Esophagus squamous epithelium (tissue), 5 donors: ENCODE results near the gene KLK12. TPM values are rescaled to one million over a fixed set of nuclear protein-coding genes. Genes with fewer than 3 reads are reported as not detected.
"Not testable (repeated sequence)": the region's sequence is repeated elsewhere in the genome, so short reads cannot be mapped to it uniquely, and the experiment has no call there.

Experiments used
- DNase-seq: peaks from one replicate; lab custom pipeline; 2025; lab: John Stamatoyannopoulos, UW
- H3K27ac ChIP-seq, 4 donors: fragments of 200-600 bp; sonication (generic); one replicate each; pipeline ENCODE4 v1.5.1; 2016 to 2019; ENCODE audit warnings: mild to moderate bottlenecking in 1 of 4
- H3K27me3 ChIP-seq, 4 donors: fragments of 200-600 bp; sonication (generic); 1 replicate in 3 of 4; 2 replicates in 1 of 4; pipeline versions ENCODE4 v1.5.1 to v1.6.0; 2017 to 2021; ENCODE audit warnings: antibody characterized with exemption in 1 of 4
- H3K36me3 ChIP-seq, 3 donors: fragments of 200-600 bp; sonication (generic); one replicate each; pipeline ENCODE4 v1.5.1; 2016 to 2019
- H3K4me1 ChIP-seq, 3 donors: fragments of 200-600 bp; sonication (generic); one replicate each; pipeline ENCODE4 v1.5.1; 2017 to 2019
- H3K4me3 ChIP-seq, 4 donors: fragments of 200-600 bp; sonication (generic); 1 replicate in 3 of 4; 2 replicates in 1 of 4; pipeline ENCODE4 v1.5.1; 2016 to 2019; ENCODE audit warnings: mild to moderate bottlenecking in 2 of 4, moderate library complexity in 1 of 4
- H3K9me3 ChIP-seq, 3 donors: fragments of 200-600 bp; sonication (generic); one replicate each; pipeline ENCODE4 v1.5.1; 2016 to 2019
- CTCF ChIP-seq, 6 experiments: fragments of 450-650 bp in 4 of 6; fragments of 200-600 bp in 2 of 6; sonication (generic) in 2 of 6; IDR thresholded peaks; one replicate each; pipeline ENCODE4 v1.5.1; 2016 to 2019; ENCODE audit warnings: antibody characterized with exemption in 6 of 6, mild to moderate bottlenecking in 4 of 6, moderate library complexity in 4 of 6
- POLR2A ChIP-seq, 4 donors: fragments of 450-650 bp; IDR thresholded peaks; one replicate each; pipeline ENCODE4 v1.6.1; 2017; ENCODE audit warnings: antibody characterized with exemption in 4 of 4, mild to moderate bottlenecking in 4 of 4, moderate library complexity in 3 of 4
- WGBS, 2 donors: methylation state at CpG; one replicate each; pipeline ENCODE4 v1.1.5; 2018; 5-methylcytosine and 5-hydroxymethylcytosine counted together
- intact Hi-C: fragments of 100-400 bp; cut with DNase I; formaldehyde crosslinking; loops from one replicate; pipeline ENCODE4 v1.15.0; 2022
- total RNA-seq, 4 donors: library from RNA; depleted of rRNA; stranded (reverse); fragments of >200 nt; gene quantifications; one replicate each; pipeline ENCODE4 v1.1.0, GENCODE V29; 2016
- donor health status: DM: yes; HTN: yes; CAD: no.

KLK12 gene
- total RNA-seq, 4 donors from 2014 or later: 16.2 to 231 (median 115) TPM

- 39 to 51% methylated on average over 4 of the region's 4 CpGs for whole genome bisulfite sequencing, 2 donors
- TF ChIP-seq POLR2A (IDR thresholded peaks at IDR 0.05): no peak
- TF ChIP-seq CTCF (IDR thresholded peaks at IDR 0.05): no peak
- Histone ChIP-seq H3K36me3 (no peaks in the 10 kb centered on the region), H3K27me3 (peaks cover 0 to 54% (median 0%) of the 10 kb centered on the region in 4 donors), H3K4me1 (peaks cover 4 to 30% (median 13%) of the 10 kb centered on the region in 3 donors), H3K27ac (no peak overlapping the region), H3K9me3 (no peaks in the 10 kb centered on the region), H3K4me3 (no peak overlapping the region)
- intact Hi-C loops: no loop called here
- DNase-seq: no peak
These were observed 36.1 kb downstream of the KLK12 start for GRCh38 chr19:50998686-50999085.

- peaks cover 0 to 48% (median 0%) of the 10 kb centered on the region in 4 donors for H3K27me3 ChIP-seq
- no peaks in the 10 kb centered on the region for H3K9me3 ChIP-seq
- no peak for DNase-seq
- TF ChIP-seq CTCF (IDR thresholded peaks at IDR 0.05) (no peak), POLR2A (IDR thresholded peaks at IDR 0.05) (no peak)
- no peak overlapping the region for H3K4me3 ChIP-seq
- WGBS, 2 donors: 67 to 71% methylated on average over 5 of the region's 5 CpGs
- H3K4me1 ChIP-seq: peaks cover 4 to 30% (median 13%) of the 10 kb centered on the region in 3 donors
- intact Hi-C loops: no loop called here
- H3K36me3 ChIP-seq: no peaks in the 10 kb centered on the region
- no peak overlapping the region for H3K27ac ChIP-seq
These were observed 36.7 kb downstream of the KLK12 start for GRCh38 chr19:50998061-50998460.

- H3K27ac ChIP-seq: no peak overlapping the region
- 75 to 79% methylated on average over 2 of the region's 2 CpGs for WGBS, 2 donors
These were observed 40.7 kb downstream of the KLK12 start for GRCh38 chr19:50994129-50994528.

GRCh38 chr19:50992666-50993035, 42.2 kb downstream of the KLK12 start:
- no peak for DNase-seq
- intact Hi-C loops: no loop called here
- no peaks in the 10 kb centered on the region for H3K36me3 ChIP-seq
- no peaks in the 10 kb centered on the region for H3K9me3 ChIP-seq
- H3K27ac ChIP-seq: peak overlapping the region; percentile 21 to 70 (median 46)
- no peak overlapping the region for H3K4me3 ChIP-seq
- peaks cover 0 to 14% (median 0%) of the 10 kb centered on the region in 4 donors for H3K27me3 ChIP-seq
- H3K4me1 ChIP-seq: peaks cover 0 to 15% (median 0%) of the 10 kb centered on the region in 3 donors
- WGBS, 2 donors: 46 to 54% methylated on average over 2 of the region's 2 CpGs
- TF ChIP-seq POLR2A (IDR thresholded peaks at IDR 0.05) (no peak), CTCF (IDR thresholded peaks at IDR 0.05) (no peak)

More at GRCh38 chr19:50994129-50994528, 40.7 kb downstream of the KLK12 start:
- H3K36me3 ChIP-seq: no peaks in the 10 kb centered on the region
- H3K27me3 ChIP-seq: peaks cover 0 to 15% (median 0%) of the 10 kb centered on the region in 4 donors
- H3K4me3 ChIP-seq: no peak overlapping the region
- H3K9me3 ChIP-seq: no peaks in the 10 kb centered on the region
- intact Hi-C loops: no loop called here
- TF ChIP-seq CTCF (IDR thresholded peaks at IDR 0.05): no peak
- TF ChIP-seq POLR2A (IDR thresholded peaks at IDR 0.05): no peak
- DNase-seq: no peak
- peaks cover 0 to 20% (median 0%) of the 10 kb centered on the region in 3 donors for H3K4me1 ChIP-seq

GRCh38 chr19:50984416-50984815, 50.4 kb downstream of the KLK12 start:
- Histone ChIP-seq H3K27me3 (peaks cover 0 to 71% (median 0%) of the 10 kb centered on the region in 4 donors), H3K4me1 (peaks cover 1 to 12% (median 4%) of the 10 kb centered on the region in 3 donors)
- DNase-seq, H3K27ac ChIP-seq, H3K4me3 ChIP-seq, H3K9me3 ChIP-seq, H3K36me3 ChIP-seq, intact Hi-C loops: not testable (repeated sequence)
- 73 to 74% methylated on average over 14 of the region's 14 CpGs for WGBS, 2 donors
